ENCODE measurements around the gene LIN37.

LIN37 gene

GRCh38 chr19:35745328-35746086 is 2.9 kb upstream of the LIN37 start, which contains the start of the genes PSENEN and U2AF1L4:
TSS of gene PSENEN (plus strand) at chr19:35745651. CDS start at chr19:35745931, 280 bp downstream.
TSS of gene U2AF1L4 (minus strand) at chr19:35745418. CDS start at chr19:35745391, 27 bp downstream.
- H3K27ac ChIP-seq: peak within 1 kb of the TSS; percentile 91 to 100 (median 100)
- H3K4me3 ChIP-seq: peak within 1 kb of the TSS; percentile 58 to 97 (median 87)

- Histone ChIP-seq H3K27ac (peak overlapping the region in 20 of 21 experiments; percentile 75 to 100 (median 100)), H3K4me3 (peak overlapping the region; percentile 58 to 97 (median 87))
These were observed 2.3 kb upstream of the LIN37 start for GRCh38 chr19:35746087-35746462.

- H3K4me3 ChIP-seq: peak overlapping the region in 3 of 7 experiments; percentile 62 to 92 (median 87)
These were observed 1.8 kb upstream of the LIN37 start for GRCh38 chr19:35746531-35746930.

GRCh38 chr19:35750167-35750566 is 1.8 kb downstream of the LIN37 start:
- peak overlapping the region in 2 of 21 experiments; percentile 25 to 87 for H3K27ac ChIP-seq
- no peak overlapping the region for H3K4me3 ChIP-seq

More at GRCh38 chr19:35746531-35746930, 1.8 kb upstream of the LIN37 start:
- peak overlapping the region in 10 of 21 experiments; percentile 98 to 100 (median 100) for H3K27ac ChIP-seq

- Histone ChIP-seq H3K27ac (no peak overlapping the region), H3K4me3 (no peak overlapping the region)
These were observed 3.7 kb downstream of the LIN37 start for GRCh38 chr19:35751839-35752745.

- Histone ChIP-seq H3K27ac (no peak overlapping the region), H3K4me3 (no peak overlapping the region)
These were observed 4.5 kb downstream of the LIN37 start for GRCh38 chr19:35752746-35753350.

- no peak overlapping the region for H3K4me3 ChIP-seq
- no peak overlapping the region for H3K27ac ChIP-seq
These were observed 5.4 kb downstream of the LIN37 start for GRCh38 chr19:35753634-35754369.

GRCh38 chr19:35754370-35755130 is 6.2 kb downstream of the LIN37 start:
- Histone ChIP-seq H3K4me3 (no peak overlapping the region), H3K27ac (peak overlapping the region in 11 of 21 experiments; percentile 48 to 97 (median 76))

- peak overlapping the region in 16 of 21 experiments; percentile 5 to 97 (median 75) for H3K27ac ChIP-seq
- peak overlapping the region; percentile 7 to 76 (median 17) for H3K4me3 ChIP-seq
These were observed 6.8 kb downstream of the LIN37 start for GRCh38 chr19:35755131-35755549.

- Histone ChIP-seq H3K4me3 (peak overlapping the region; percentile 7 to 76 (median 17)), H3K27ac (peak overlapping the region in 19 of 21 experiments; percentile 0 to 97 (median 75))
These were observed 7.4 kb downstream of the LIN37 start for GRCh38 chr19:35755550-35756376.

- Histone ChIP-seq H3K27ac (peak within 1 kb of the TSS; percentile 5 to 97 (median 76)), H3K4me3 (peak within 1 kb of the TSS; percentile 60 to 99 (median 78))
These were observed 8.2 kb downstream of the LIN37 start, which contains the start of gene HSPB6 for GRCh38 chr19:35756377-35757230. TSS of gene HSPB6 (minus strand) at chr19:35757029. CDS start at chr19:35757008, 21 bp downstream.

- Histone ChIP-seq H3K4me3 (peak overlapping the region; percentile 60 to 99 (median 78)), H3K27ac (peak overlapping the region; percentile 5 to 97 (median 76))
These were observed 8.9 kb downstream of the LIN37 start for GRCh38 chr19:35757231-35757748.

- peak within 1 kb of the TSS; percentile 60 to 99 (median 78) for H3K4me3 ChIP-seq
- peak within 1 kb of the TSS; percentile 63 to 97 (median 92) for H3K27ac ChIP-seq
These were observed 9.6 kb downstream of the LIN37 start, which contains the start of gene PROSER3 for GRCh38 chr19:35757749-35758608. TSS of gene PROSER3 (plus strand) at chr19:35758176. CDS start at chr19:35758216, 40 bp downstream.

- Histone ChIP-seq H3K27ac (no peak overlapping the region), H3K4me3 (no peak overlapping the region)
These were observed 11.3 kb downstream of the LIN37 start for GRCh38 chr19:35759697-35760096.

Measured in skin epidermis (tissue), 12 donors.